ENCODE data around the gene AP5S1. TPM values are rescaled to one million over a fixed set of nuclear protein-coding genes. Genes with fewer than 3 reads are reported as not detected.

AP5S1 gene
- total RNA-seq, 1 donor from 2014 or later: 11.1 TPM

DNA sequence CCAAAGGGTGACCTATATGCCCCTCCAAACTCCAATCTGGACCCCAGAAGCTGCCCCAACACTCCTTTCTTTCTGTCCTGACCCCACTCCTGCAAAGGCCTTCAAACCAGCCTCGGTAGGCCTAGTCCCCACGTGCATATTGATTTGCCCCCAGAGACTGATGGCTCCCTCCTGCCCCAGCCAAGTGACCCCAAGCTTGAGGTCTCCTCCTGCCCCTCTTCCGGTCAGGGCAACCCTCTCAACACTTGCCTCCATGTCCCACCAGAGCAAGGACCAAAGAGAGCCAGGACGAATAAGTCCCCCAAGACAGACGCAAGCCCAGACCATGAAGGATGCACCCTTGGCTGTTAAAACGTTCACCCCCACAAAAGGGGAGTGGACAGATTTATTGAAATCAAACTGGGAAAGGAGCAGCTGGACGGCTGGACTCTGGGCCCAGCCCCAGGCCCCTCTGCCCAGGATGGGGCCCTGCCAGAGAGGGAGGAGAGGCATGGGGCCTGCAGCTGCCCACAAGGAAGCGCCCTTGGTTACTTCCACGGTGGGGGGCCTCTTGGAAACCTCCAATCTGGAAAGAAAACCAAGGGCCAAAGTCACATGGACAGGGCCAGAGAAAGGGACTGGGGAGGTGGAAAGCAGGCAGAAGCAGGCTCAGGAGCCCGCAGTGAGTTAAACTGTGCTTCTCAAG lies 36.7 kb upstream of the AP5S1 start:
- H3K27ac Mint-ChIP-seq: peak overlapping the region; percentile 79
- H3K4me3 Mint-ChIP-seq: peak overlapping the region; percentile 69
- peaks cover 19% of the 10 kb centered on the region for H3K27me3 Mint-ChIP-seq
- H3K4me1 Mint-ChIP-seq (ENCODE audit: unreplicated experiment): peaks cover 34% of the 10 kb centered on the region
- H3K9me3 Mint-ChIP-seq: no peaks in the 10 kb centered on the region
- H3K36me3 Mint-ChIP-seq: no peaks in the 10 kb centered on the region
- no peak for TF ChIP-seq CTCF (conservative IDR thresholded peaks at IDR 0.05)
- DNase-seq (ENCODE audit: extremely low spot score, unreplicated experiment): no peak

GRCh38 chr20:3784216-3784853 lies 36.0 kb upstream of the AP5S1 start:
- no peak overlapping the region for H3K27ac Mint-ChIP-seq
- TF ChIP-seq CTCF (conservative IDR thresholded peaks at IDR 0.05): no peak
- peaks cover 39% of the 10 kb centered on the region for H3K4me1 Mint-ChIP-seq (ENCODE audit: unreplicated experiment)

DNA sequence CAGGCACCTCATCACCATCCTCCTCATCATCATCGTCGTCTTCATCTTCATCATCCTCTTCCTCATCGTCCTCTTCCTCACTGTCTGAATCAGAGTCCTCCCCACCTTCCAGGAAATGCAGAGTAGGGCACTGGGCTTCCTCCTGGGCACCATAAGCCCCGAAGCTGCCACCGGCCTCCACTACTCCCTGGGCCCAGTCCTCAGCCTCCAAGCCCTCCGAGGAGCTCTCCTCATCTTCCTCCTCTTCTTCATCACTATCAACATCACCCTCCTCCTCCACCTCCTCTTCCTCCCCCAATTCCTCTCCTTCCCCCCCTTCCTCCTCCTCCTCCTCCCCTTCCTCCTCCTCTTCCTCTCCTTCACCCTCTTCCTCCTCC lies 35.5 kb upstream of the AP5S1 start:
- Mint-ChIP-seq H3K9me3 (no peaks in the 10 kb centered on the region), H3K36me3 (no peaks in the 10 kb centered on the region), H3K27me3 (peaks cover 13% of the 10 kb centered on the region), H3K4me1 (ENCODE audit: unreplicated experiment) (peaks cover 39% of the 10 kb centered on the region), H3K4me3 (peak overlapping the region; percentile 69), H3K27ac (no peak overlapping the region)
- no peak for TF ChIP-seq CTCF (conservative IDR thresholded peaks at IDR 0.05)
- no peak for DNase-seq (ENCODE audit: extremely low spot score, unreplicated experiment)

More at GRCh38 chr20:3784216-3784853, 36.0 kb upstream of the AP5S1 start:
- Mint-ChIP-seq H3K36me3 (no peaks in the 10 kb centered on the region), H3K4me3 (peak overlapping the region; percentile 69), H3K9me3 (no peaks in the 10 kb centered on the region), H3K27me3 (peaks cover 18% of the 10 kb centered on the region)
- no peak for DNase-seq (ENCODE audit: extremely low spot score, unreplicated experiment)

- Mint-ChIP-seq H3K4me3 (no peak overlapping the region), H3K36me3 (no peaks in the 10 kb centered on the region), H3K27ac (peak overlapping the region; percentile 76), H3K9me3 (no peaks in the 10 kb centered on the region), H3K4me1 (ENCODE audit: unreplicated experiment) (peaks cover 38% of the 10 kb centered on the region), H3K27me3 (peaks cover 10% of the 10 kb centered on the region)
- no peak for TF ChIP-seq CTCF (conservative IDR thresholded peaks at IDR 0.05)
- DNase-seq (ENCODE audit: extremely low spot score, unreplicated experiment): no peak
These were observed 34.9 kb upstream of the AP5S1 start for GRCh38 chr20:3785240-3786125.

GRCh38 chr20:3786126-3786484 lies 34.2 kb upstream of the AP5S1 start:
- no peak for TF ChIP-seq CTCF (conservative IDR thresholded peaks at IDR 0.05)
- peaks cover 6% of the 10 kb centered on the region for H3K27me3 Mint-ChIP-seq
- peak overlapping the region; percentile 76 for H3K27ac Mint-ChIP-seq
- H3K36me3 Mint-ChIP-seq: no peaks in the 10 kb centered on the region
- H3K4me3 Mint-ChIP-seq: peak overlapping the region; percentile 91
- peaks cover 32% of the 10 kb centered on the region for H3K4me1 Mint-ChIP-seq (ENCODE audit: unreplicated experiment)
- no peak for DNase-seq (ENCODE audit: extremely low spot score, unreplicated experiment)
- H3K9me3 Mint-ChIP-seq: no peaks in the 10 kb centered on the region

Measured in type B pancreatic cell (in vitro differentiated cells).